ENCODE measurements around the gene ARHGAP32.

DNA sequence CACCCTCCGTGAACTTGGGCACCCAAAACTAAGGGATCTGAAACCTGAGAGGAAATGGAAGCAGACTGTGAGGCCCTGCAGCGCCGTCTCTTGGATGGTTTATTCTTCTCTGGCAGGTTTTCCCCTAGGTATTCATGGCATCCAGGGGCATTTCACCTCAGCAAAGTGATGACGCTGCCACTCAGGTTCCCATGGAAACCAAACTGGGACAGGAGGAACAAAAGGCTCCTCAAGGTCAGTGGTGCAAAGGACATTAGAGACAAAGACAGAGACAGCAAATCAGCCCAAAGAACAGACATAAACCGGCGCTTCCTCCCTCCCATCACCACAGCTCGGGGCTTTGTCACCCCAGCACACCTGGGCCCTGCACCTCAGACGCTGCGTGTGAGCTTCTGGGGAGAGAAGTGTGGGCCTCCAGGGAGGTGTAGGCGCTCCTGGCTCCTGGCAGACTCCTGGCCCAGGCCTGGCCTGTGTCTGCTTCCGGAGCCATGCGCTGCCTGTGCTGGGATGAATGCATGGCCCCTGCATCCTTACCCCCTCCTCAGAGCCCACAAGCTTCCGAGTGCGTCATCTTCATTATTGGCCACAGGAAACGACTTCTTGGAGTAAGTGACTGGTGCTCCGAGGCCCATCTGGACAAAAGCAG is 255.4 kb downstream of the ARHGAP32 start:
- TF ChIP-seq, protein P1, sequence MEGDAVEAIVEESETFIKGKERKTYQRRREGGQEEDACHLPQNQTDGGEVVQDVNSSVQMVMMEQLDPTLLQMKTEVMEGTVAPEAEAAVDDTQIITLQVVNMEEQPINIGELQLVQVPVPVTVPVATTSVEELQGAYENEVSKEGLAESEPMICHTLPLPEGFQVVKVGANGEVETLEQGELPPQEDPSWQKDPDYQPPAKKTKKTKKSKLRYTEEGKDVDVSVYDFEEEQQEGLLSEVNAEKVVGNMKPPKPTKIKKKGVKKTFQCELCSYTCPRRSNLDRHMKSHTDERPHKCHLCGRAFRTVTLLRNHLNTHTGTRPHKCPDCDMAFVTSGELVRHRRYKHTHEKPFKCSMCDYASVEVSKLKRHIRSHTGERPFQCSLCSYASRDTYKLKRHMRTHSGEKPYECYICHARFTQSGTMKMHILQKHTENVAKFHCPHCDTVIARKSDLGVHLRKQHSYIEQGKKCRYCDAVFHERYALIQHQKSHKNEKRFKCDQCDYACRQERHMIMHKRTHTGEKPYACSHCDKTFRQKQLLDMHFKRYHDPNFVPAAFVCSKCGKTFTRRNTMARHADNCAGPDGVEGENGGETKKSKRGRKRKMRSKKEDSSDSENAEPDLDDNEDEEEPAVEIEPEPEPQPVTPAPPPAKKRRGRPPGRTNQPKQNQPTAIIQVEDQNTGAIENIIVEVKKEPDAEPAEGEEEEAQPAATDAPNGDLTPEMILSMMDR (IDR thresholded peaks at IDR 0.05): no peak
- no peak for TF ChIP-seq POLR2A (IDR thresholded peaks at IDR 0.05)
- TF ChIP-seq POLR2AphosphoS5 (IDR thresholded peaks at IDR 0.05): no peak

Data from upper lobe of left lung (tissue), 4 donors.